ENCODE results near the gene MTNR1B. TPM values are rescaled to one million over a fixed set of nuclear protein-coding genes. Genes with fewer than 3 reads are reported as not detected.

The MTNR1B gene
- total and polyA plus RNA-seq, 2 of the 13 experiments (the other 11 are each of a cell fraction or from before 2014, with no cell fraction given), result not detected

DNA sequence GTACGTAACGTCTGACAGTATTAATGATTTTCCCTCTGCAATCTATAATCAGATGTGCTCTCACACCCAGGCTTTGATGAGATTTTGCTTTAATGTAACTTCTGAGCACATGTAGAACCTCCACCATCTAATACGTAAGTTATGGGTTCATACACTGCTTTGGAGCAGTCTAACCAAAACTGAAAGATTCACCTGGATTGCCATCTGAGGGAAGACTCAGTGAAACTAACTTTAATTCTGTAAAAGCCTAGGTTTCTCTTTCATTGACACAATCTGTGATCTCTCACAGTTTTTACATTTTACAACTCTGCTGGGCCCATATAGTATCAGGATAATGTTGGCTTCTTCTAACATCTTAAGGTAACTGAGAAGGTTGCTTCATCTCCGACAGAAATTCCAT is 30.1 kb upstream of the MTNR1B start:
- Histone ChIP-seq H4K20me1 (ENCODE audit: insufficient read depth, low read length) (no peaks in the 10 kb centered on the region), H3K9ac (ENCODE audit: insufficient read depth, low read depth, low read length) (no peak overlapping the region), H3K27ac (ENCODE audit: extremely low read length, insufficient read depth, low read length) (no peak overlapping the region), H3K4me3 (replicated peaks in 1 of 3; ENCODE audit: insufficient read depth in 1 of 3, low read depth in 2 of 3, low read length in 3 of 3) (no peak overlapping the region), H3K4me2 (ENCODE audit: low read depth, low read length) (no peak overlapping the region), H3K9me3 (ENCODE audit: low read length) (peaks cover 12% of the 10 kb centered on the region; the same call in 1 of the 2 replicates), H3K36me3 (replicated peaks in 1 of 2; ENCODE audit: control insufficient read depth in 1 of 2, insufficient read depth in 2 of 2, low read length in 2 of 2) (no peaks in the 10 kb centered on the region), H3K4me1 (ENCODE audit: insufficient read depth, low read length) (no peaks in the 10 kb centered on the region), H2AFZ (ENCODE audit: low read length) (no peak overlapping the region), H3K79me2 (ENCODE audit: insufficient read depth, low read length) (no peaks in the 10 kb centered on the region), H3K27me3 (ENCODE audit: control insufficient read depth in 1 of 2, insufficient read depth in 2 of 2, low read length in 2 of 2) (no peaks in the 10 kb centered on the region; a peak in 1 of 5 replicates)
- POLR2A ChIA-PET, result no interaction called here
- WGBS (ENCODE audit: low lambda C conversion rate), result 48% methylated on average over 4 of the region's 4 CpGs
- CTCF ChIA-PET (ENCODE audit: low intra/inter-chr PET ratio, low total read pairs), result no interaction called here
- no peak for FAIRE-seq
- DNase-seq (ENCODE audit: low spot score), result no peak
- no TSS peak for BruUV-seq (replicated peaks)
- TF ChIP-seq, protein P1, sequence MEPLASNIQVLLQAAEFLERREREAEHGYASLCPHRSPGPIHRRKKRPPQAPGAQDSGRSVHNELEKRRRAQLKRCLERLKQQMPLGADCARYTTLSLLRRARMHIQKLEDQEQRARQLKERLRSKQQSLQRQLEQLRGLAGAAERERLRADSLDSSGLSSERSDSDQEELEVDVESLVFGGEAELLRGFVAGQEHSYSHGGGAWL (CRISPR knock-in tag; IDR thresholded peaks at IDR 0.05), result no peak
- TF ChIP-seq MIER2 (CRISPR knock-in tag; IDR thresholded peaks at IDR 0.05) (no peak), ZNF879 (CRISPR knock-in tag; IDR thresholded peaks at IDR 0.05) (no peak), ZNF432 (CRISPR knock-in tag; IDR thresholded peaks at IDR 0.05; ENCODE audit: borderline replicate concordance) (no peak), ZNF12 (CRISPR knock-in tag; IDR thresholded peaks at IDR 0.05) (no peak), ZSCAN29 (CRISPR knock-in tag; conservative IDR thresholded peaks at IDR 0.05) (no peak)
- TF ChIP-seq, protein P2, sequence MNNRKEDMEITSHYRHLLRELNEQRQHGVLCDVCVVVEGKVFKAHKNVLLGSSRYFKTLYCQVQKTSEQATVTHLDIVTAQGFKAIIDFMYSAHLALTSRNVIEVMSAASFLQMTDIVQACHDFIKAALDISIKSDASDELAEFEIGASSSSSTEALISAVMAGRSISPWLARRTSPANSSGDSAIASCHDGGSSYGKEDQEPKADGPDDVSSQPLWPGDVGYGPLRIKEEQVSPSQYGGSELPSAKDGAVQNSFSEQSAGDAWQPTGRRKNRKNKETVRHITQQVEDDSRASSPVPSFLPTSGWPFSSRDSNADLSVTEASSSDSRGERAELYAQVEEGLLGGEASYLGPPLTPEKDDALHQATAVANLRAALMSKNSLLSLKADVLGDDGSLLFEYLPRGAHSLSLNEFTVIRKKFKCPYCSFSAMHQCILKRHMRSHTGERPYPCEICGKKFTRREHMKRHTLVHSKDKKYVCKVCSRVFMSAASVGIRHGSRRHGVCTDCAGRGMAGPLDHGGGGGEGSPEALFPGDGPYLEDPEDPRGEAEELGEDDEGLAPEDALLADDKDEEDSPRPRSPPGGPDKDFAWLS (CRISPR knock-in tag; IDR thresholded peaks at IDR 0.05; ENCODE audit: borderline replicate concordance), result no peak
- TF ChIP-seq, protein P3, sequence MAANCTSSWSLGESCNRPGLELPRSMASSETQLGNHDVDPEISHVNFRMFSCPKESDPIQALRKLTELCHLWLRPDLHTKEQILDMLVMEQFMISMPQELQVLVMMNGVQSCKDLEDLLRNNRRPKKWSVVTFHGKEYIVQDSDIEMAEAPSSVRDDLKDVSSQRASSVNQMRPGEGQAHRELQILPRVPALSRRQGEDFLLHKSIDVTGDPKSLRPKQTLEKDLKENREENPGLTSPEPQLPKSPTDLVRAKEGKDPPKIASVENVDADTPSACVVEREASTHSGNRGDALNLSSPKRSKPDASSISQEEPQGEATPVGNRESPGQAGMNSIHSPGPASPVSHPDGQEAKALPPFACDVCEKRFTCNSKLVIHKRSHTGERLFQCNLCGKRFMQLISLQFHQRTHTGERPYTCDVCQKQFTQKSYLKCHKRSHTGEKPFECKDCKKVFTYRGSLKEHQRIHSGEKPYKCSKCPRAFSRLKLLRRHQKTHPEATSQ (CRISPR knock-in tag; IDR thresholded peaks at IDR 0.05; ENCODE audit: borderline replicate concordance), result no peak
- in situ Hi-C loops (cut with HindIII; ENCODE audit: extremely low pct_ligation_motif_present, low pct_unique_long_range_greater_than_20kb), result loop anchor here (5.0 to 25.0 kb wide), 3 partner anchors 128 to 698 kb away; no protein-coding TSS in a partner anchor
- no peak for ATAC-seq
- intact Hi-C loops (cut with micrococcal nuclease; ENCODE audit: unreplicated experiment), result no loop called here
